Measurements from ENCODE around the gene UNC93A. TPM values are rescaled to one million over a fixed set of nuclear protein-coding genes. Genes with fewer than 3 reads are reported as not detected.
A peak's percentile ranks its signal among the peaks of the same experiment; 100 is the strongest.
"Not testable (repeated sequence)": the region's sequence is repeated elsewhere in the genome, so short reads cannot be mapped to it uniquely, and the experiment has no call there.

The UNC93A gene
- total RNA-seq, 8 experiments from 2014 or later = 0.24 to 0.25 TPM; not detected in 6

DNA sequence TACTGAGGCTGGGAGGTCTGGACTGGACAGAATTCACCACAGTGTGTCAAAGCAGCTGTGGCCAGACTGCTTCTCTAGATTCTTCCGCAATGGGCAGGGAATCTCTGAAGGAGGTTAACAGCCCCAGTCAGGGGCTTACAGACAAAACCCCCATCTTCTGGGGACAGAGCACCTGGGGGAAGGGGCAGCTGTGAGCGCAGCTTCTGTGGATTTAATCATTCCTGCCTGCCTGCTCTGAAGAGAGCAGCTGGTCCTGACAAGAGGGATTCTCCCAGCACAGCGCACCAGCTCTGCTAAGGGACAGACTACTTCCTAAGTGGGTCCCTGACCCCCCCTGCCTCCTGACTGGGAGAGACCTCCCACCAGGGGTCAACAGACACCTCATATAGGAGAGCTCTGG lies 32.5 kb upstream of the UNC93A start:
- H3K27ac ChIP-seq = peak overlapping the region; percentile 32 to 40
- no peak overlapping the region for H3K4me3 ChIP-seq
- in situ Hi-C loops (cut with MboI; ENCODE audit: low pct_unique_long_range_greater_than_20kb in 2 of 9, low sequenced_read_pairs in 9 of 9, unreplicated experiment in 9 of 9) = no loop called here
- ATAC-seq (replicated peaks in 6 of 8) = peak in 2 of 8 experiments; percentile 44 to 57
- peaks cover 5 to 9% of the 10 kb centered on the region in 2 donors for H3K4me1 ChIP-seq (replicated peaks in 1 of 2)
- WGBS, 10 experiments = 0 to 86% (median 49%) methylated on average over 1 to 3 of the region's 3 CpGs; no CpG with 5 or more reads in 6 of the 10 experiments

DNA sequence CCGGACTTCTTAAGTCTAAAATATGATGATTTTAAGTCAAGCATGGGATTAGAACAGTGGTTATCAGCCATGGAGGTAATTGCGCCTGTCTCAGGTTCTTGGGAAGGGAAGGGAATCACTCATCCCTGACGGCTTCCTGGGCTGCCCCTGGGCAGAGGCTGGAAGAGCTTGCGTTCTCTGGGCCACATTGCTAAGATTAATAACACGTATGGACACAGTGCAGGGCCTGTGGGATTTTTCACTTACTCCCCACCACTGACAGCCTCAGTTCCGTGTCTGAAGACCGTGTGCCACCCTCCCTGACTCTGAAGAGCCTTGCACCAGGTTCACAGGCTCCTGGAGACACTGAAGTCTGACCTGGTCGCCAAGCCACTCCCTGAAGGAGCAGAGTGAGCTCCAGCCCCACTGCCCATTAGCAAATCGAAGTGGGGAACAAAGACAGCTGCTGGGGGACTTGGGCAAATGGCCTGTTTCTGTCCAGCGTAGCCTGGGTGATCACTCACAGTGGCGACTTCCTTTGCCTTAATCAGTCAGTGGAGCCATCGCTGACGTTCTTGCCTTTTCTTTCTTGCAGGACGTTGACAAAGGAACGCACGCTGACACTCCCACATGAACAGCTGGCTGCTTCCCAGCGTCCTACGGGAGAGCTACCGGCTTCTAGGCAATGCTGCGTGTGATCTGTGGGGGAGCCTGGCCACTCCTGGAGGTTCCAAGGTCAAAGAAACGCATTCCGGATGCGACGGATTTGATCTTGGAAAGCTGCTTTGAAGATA lies 24.9 kb upstream of the UNC93A start:
- peaks cover 34 to 39% of the 10 kb centered on the region in 2 donors for H3K4me1 ChIP-seq (replicated peaks in 1 of 2)
- peak in 7 of 8 experiments; percentile 20 to 90 (median 76) for ATAC-seq (replicated peaks in 6 of 8)
- 63% methylated on average over 1 of the region's 24 CpGs; no CpG with 5 or more reads in 9 of the 10 experiments for WGBS, 10 experiments
- peak overlapping the region in 3 of 5 donors; percentile 21 to 31 (median 24) for H3K4me3 ChIP-seq
- H3K27ac ChIP-seq = peak overlapping the region; percentile 87 to 93
- in situ Hi-C loops (cut with MboI; ENCODE audit: low pct_unique_long_range_greater_than_20kb in 2 of 9, low sequenced_read_pairs in 9 of 9, unreplicated experiment in 9 of 9) = not testable (repeated sequence)

DNA sequence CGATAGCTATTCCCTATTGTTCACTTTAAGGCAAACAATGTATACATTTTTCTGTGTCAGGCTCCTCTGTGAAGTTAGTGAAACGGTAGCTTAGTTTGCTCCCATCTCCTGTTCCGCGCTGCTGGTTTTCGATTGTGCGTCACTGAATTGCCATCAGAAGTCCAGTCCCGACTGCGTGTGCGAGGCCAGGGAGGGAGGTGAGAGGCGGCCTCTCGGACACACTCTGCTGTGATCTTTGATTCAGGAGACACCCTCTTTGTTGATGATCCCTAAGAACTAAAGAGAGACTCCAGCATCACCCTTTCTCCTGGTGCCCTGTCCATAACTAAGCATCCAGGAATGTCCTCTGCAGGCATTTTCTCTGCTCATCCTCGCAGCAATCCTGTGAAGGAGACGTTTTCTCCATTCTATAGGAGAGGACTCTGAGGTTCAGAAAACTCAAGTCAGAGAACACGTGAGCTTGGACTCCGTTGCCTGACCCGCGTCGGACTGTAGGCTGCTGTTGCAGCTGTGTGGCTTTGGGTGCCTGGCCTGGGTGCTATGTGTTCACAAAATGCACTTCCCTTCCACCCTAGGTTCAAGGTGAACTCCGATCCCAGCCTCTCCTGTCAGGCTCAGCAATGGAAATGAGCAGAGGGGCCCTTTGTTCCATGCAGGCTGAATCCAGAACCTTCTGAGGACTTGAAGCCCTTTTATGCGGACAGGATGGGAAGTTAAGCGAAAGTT lies 24.1 kb upstream of the UNC93A start:
- 60 to 100% (median 100%) methylated on average over 1 to 18 of the region's 21 CpGs; no CpG with 5 or more reads in 3 of the 10 experiments for WGBS, 10 experiments
- ATAC-seq (replicated peaks in 6 of 8) = peak in 5 of 8 experiments; percentile 37 to 65 (median 59)

DNA sequence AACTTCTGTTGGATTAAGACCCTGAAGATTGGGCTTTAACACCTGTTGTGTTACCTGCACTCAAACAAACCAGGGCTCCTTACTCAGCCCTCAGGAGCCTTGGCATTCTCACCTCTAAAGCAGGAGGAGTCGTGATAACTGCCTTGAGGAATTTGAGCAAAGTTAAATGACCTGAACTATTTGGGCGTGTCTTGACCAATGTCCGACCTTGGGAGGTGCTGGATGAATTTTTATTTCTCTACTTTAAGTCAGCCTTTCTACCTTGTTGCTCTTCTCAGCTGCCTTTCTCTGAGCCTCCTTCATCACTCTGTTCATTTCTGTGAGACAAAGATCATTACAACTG lies 23.6 kb upstream of the UNC93A start:
- peak overlapping the region in 1 of 2 donors; percentile 78 for H3K27ac ChIP-seq
- peaks cover 34 to 39% of the 10 kb centered on the region in 2 donors for H3K4me1 ChIP-seq (replicated peaks in 1 of 2)
- H3K4me3 ChIP-seq; in situ Hi-C loops (cut with MboI; ENCODE audit: low pct_unique_long_range_greater_than_20kb in 2 of 9, low sequenced_read_pairs in 9 of 9, unreplicated experiment in 9 of 9); ATAC-seq (replicated peaks in 6 of 8): not testable (repeated sequence)
- WGBS, 10 experiments = no CpG with 5 or more reads among the region's 3 CpGs

More for the DNA sequence above, 24.1 kb upstream of the UNC93A start:
- Histone ChIP-seq H3K4me3 (peak overlapping the region in 1 of 5 donors; percentile 9), H3K4me1 (replicated peaks in 1 of 2) (peaks cover 34 to 39% of the 10 kb centered on the region in 2 donors), H3K27ac (peak overlapping the region; percentile 70 to 78)
- in situ Hi-C loops (cut with MboI; ENCODE audit: low pct_unique_long_range_greater_than_20kb in 2 of 9, low sequenced_read_pairs in 9 of 9, unreplicated experiment in 9 of 9) = no loop called here

DNA sequence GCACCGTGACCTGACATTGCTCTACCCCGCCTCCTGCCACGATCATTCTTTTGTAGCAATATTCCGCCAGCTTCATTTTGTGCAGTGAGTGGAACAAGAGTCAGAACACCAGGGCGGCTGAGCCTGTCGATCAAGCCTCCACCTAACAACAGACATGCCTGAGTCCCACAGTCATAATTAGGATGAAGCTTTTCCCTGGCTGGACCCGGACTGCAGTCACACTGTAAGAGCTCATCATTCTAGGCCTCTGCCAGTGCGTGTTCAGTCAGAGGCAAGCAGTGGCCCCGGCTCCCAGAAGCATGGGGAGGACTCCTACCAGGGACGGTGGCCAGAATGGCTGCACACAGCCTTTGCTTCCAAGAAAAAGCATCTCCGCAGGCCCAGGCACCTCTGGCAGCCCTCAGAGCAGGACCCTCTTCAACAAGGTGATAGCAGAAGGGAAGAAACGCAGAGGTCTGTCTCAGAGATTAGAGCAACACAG lies 23.2 kb upstream of the UNC93A start:
- WGBS, 10 experiments = 37 to 100% (median 65%) methylated on average over 1 to 5 of the region's 12 CpGs; no CpG with 5 or more reads in 3 of the 10 experiments

DNA sequence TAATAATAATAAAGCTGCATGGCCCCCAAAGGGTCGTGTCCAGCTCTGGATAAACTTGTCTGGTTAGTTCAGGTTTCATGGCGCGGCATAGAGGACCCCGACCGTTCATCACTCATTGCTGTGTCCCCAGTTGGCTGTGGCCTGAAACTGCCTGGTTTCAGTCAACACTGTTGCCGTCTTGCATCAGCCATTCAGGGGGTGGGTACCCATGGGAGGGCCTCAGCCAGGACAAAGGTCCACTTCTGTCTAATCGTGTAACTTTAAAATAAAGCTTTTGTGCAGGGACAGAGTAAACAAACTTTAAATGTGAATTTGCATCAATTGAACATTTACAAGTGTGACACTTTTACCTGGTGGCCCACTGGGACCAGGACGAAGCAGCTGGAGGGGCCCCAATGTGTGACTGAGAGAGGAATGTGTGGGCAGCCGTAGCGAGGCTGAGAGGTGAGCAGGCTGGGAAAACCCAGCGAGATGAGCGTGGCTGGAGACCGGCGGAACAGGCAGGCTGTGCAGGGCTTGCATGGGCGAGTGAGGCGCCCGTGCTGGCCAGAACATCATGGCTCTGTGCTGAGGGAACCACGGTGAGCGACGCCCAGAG lies 22.3 kb upstream of the UNC93A start:
- no peak overlapping the region for H3K4me3 ChIP-seq
- ATAC-seq (replicated peaks in 6 of 8) = peak in 4 of 8 experiments; percentile 10 to 46 (median 28)
- peaks cover 34 to 39% of the 10 kb centered on the region in 2 donors for H3K4me1 ChIP-seq (replicated peaks in 1 of 2)
- WGBS, 10 experiments = 22 to 81% (median 70%) methylated on average over 2 to 17 of the region's 20 CpGs; no CpG with 5 or more reads in 1 of the 10 experiments
- in situ Hi-C loops (cut with MboI; ENCODE audit: low pct_unique_long_range_greater_than_20kb in 2 of 9, low sequenced_read_pairs in 9 of 9, unreplicated experiment in 9 of 9) = no loop called here
- peak overlapping the region; percentile 12 to 81 for H3K27ac ChIP-seq

More for the DNA sequence above, 23.2 kb upstream of the UNC93A start:
- in situ Hi-C loops (cut with MboI; ENCODE audit: low pct_unique_long_range_greater_than_20kb in 2 of 9, low sequenced_read_pairs in 9 of 9, unreplicated experiment in 9 of 9) = no loop called here
- Histone ChIP-seq H3K4me1 (replicated peaks in 1 of 2) (peaks cover 34 to 39% of the 10 kb centered on the region in 2 donors), H3K4me3 (no peak overlapping the region), H3K27ac (peak overlapping the region; percentile 53 to 81)
- ATAC-seq (replicated peaks in 6 of 8) = peak in 5 of 8 experiments; percentile 5 to 52 (median 42)

DNA sequence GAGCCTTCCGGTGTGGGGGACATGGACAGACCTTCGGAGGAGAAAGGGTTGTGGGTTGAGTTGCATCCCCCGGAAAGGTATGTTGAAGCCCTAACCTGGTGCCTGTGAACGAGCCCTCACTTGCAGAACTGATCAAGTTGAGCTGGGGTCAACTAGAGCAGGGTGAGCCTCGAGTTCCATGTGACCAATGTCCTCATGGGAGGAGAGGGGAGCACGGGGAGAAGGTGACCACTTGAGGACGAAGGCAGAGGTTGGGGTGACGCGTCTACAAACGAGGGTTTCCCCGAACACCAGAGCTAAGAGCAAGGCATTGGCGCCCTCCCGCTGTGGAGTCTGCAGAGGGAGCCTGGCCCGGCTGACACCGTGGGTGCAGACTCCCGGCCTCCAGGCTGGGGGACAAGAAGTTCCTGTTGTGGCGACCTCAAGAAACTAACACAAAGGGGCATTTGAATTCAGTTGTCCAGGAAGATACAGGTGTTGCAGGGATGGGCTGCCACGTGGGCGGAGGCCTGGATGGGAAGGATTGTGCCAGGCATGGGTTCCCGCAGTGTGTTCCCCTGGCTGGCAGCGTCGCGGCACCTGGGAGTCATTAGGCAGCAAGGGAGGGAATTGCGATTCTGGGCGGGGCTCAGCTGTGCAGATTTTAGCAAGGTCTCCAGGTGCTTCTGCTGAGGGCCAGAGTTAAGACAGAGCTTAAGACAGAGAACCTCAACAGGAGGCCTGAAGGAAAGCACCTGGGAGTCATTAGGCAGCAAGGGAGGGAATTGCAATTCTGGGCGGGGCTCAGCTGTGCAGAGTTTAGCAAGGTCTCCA lies 20.4 kb upstream of the UNC93A start:
- Histone ChIP-seq H3K4me1 (replicated peaks in 1 of 2) (peaks cover 30 to 32% of the 10 kb centered on the region in 2 donors), H3K27ac (no peak overlapping the region), H3K4me3 (no peak overlapping the region)
- in situ Hi-C loops (cut with MboI; ENCODE audit: low pct_unique_long_range_greater_than_20kb in 2 of 9, low sequenced_read_pairs in 9 of 9, unreplicated experiment in 9 of 9) = no loop called here
- 66 to 98% (median 80%) methylated on average over 2 to 9 of the region's 26 CpGs; no CpG with 5 or more reads in 5 of the 10 experiments for WGBS, 10 experiments
- peak in 1 of 8 experiments; percentile 73 for ATAC-seq (replicated peaks in 6 of 8)

DNA sequence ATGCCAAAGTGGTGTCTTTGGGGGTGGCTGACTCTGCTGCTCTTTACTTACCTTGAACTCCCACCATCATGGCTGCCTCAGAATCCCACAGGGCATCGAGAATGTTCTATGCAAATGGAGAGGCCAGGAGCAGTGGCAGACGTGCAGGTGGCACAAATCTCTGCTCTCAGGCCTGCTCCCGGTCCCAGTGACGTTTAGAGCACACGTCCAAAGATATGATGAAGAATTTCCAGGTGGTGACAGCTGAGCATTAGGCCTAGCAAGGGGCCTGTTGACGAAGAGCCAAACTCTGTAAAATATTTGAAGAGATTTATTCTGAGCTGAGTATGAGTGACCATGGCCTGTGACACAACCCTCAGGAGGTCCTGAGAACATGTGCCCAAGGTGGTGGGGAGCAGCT lies 19.0 kb upstream of the UNC93A start:
- 0 to 100% (median 67%) methylated on average over 1 to 6 of the region's 6 CpGs; no CpG with 5 or more reads in 3 of the 10 experiments for WGBS, 10 experiments

DNA sequence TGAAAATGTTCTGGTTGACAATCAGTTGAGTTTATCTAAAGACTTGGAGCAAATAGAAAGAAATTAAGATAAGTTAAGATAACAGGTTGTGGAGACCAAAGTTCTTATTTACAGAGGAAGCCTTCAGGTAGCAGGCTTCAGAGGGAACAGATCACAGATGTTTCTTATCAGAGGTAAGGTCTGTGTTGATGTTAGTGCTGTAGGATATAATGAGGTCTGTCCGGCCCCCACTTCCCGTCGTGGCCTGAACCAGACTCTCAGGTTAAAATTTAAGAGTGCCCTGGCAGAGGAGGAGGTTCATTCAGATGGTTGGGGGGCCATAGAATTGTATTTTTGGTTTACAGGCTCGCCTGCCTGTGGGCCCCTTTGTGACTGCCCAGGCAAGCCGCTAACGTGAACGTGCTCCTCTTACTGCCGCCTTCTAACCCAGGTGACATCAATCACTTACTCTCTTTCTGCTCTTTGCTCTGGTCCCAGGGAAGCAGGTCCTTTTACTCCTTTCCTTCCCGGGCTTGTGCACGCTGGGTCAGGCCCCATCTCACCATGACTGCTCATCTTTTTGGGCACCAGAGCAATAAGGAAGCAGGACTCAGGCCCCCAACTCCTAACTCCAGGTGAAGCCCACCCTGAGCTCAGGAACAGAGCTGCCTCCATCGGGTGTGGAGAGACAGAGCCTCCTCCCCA lies 18.3 kb upstream of the UNC93A start:
- peaks cover 19% of the 10 kb centered on the region in 2 donors for H3K4me1 ChIP-seq (replicated peaks in 1 of 2)
- in situ Hi-C loops (cut with MboI; ENCODE audit: low pct_unique_long_range_greater_than_20kb in 2 of 9, low sequenced_read_pairs in 9 of 9, unreplicated experiment in 9 of 9) = no loop called here
- H3K27ac ChIP-seq = no peak overlapping the region
- 27 to 100% (median 85%) methylated on average over 1 to 10 of the region's 11 CpGs; no CpG with 5 or more reads in 2 of the 10 experiments for WGBS, 10 experiments
- no peak for ATAC-seq (replicated peaks in 6 of 8)
- H3K4me3 ChIP-seq = no peak overlapping the region

More for the DNA sequence above, 19.0 kb upstream of the UNC93A start:
- ATAC-seq (replicated peaks in 6 of 8) = no peak
- Histone ChIP-seq H3K4me1 (replicated peaks in 1 of 2) (peaks cover 22% of the 10 kb centered on the region in 2 donors), H3K4me3 (no peak overlapping the region), H3K27ac (no peak overlapping the region)
- in situ Hi-C loops (cut with MboI; ENCODE audit: low pct_unique_long_range_greater_than_20kb in 2 of 9, low sequenced_read_pairs in 9 of 9, unreplicated experiment in 9 of 9) = no loop called here

DNA sequence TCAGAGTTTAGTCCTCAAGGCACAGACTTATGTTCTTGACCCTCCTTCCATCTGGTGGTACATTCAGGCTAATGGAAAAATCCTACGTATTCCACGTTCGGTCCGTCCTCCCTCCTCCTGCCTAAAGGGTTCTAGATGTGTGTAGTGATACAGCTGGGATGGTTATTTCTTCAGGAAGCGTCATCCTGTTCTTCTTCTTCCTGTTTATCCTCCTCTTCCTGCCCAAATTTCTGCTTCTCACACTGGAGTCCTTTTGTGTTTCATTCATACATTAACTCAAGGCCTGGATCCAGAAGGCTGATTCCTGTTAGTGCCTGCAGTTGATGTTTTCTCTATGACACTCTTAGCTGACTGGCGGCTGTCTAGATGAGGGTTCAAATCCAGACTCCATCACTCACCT lies 16.8 kb upstream of the UNC93A start:
- Histone ChIP-seq H3K4me3 (no peak overlapping the region), H3K27ac (no peak overlapping the region), H3K4me1 (replicated peaks in 1 of 2) (peaks cover 16 to 20% of the 10 kb centered on the region in 2 donors)
- 22 to 100% (median 61%) methylated on average over 1 to 4 of the region's 6 CpGs; no CpG with 5 or more reads in 3 of the 10 experiments for WGBS, 10 experiments
- ATAC-seq (replicated peaks in 6 of 8) = no peak
- in situ Hi-C loops (cut with MboI; ENCODE audit: low pct_unique_long_range_greater_than_20kb in 2 of 9, low sequenced_read_pairs in 9 of 9, unreplicated experiment in 9 of 9) = no loop called here

DNA sequence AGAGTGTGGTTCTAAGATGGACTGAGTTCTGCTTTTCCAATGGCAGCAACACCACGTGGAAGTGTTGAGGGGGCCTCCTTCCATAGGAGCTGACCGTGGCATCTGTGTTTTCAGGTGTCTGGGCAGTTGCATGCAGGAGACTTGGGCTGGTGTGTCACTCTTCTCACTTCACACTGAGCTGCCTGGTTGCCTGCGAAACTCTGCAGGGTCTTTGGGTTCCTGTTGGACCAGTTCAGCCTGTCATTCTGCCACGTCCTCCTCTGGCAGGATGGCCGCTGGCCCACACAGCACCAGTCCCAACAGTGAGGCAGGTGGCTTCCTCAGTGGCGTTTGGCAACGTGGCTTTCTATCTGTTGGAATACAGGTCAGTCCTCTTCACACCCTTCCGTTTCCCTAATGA lies 16.1 kb upstream of the UNC93A start:
- 0 to 100% (median 80%) methylated on average over 1 to 5 of the region's 8 CpGs; no CpG with 5 or more reads in 4 of the 10 experiments for WGBS, 10 experiments
- Histone ChIP-seq H3K4me3 (no peak overlapping the region), H3K27ac (no peak overlapping the region), H3K4me1 (replicated peaks in 1 of 2) (peaks cover 21 to 23% of the 10 kb centered on the region in 2 donors)
- in situ Hi-C loops (cut with MboI; ENCODE audit: low pct_unique_long_range_greater_than_20kb in 2 of 9, low sequenced_read_pairs in 9 of 9, unreplicated experiment in 9 of 9) = no loop called here
- ATAC-seq (replicated peaks in 6 of 8) = no peak
